Activated CD4-positive, alpha-beta T cell treated with anti-CD3 and anti-CD28 coated beads, Interleukin-10, Interleukin-2, amounts not matched to agents 100 ng/mL and 50 ng/mL, durations not matched to agents 16 hours and 8 hours (primary cell): ENCODE data around the gene ZNF543.
A peak's percentile ranks its signal among the peaks of the same experiment; 100 is the strongest.
"Not testable (repeated sequence)": the region's sequence is repeated elsewhere in the genome, so short reads cannot be mapped to it uniquely, and the experiment has no call there.

Experiments used
- DNase-seq: peaks from one replicate; pipeline ENCODE4 v3.0.0-alpha.2; 2020

The ZNF543 gene

DNA sequence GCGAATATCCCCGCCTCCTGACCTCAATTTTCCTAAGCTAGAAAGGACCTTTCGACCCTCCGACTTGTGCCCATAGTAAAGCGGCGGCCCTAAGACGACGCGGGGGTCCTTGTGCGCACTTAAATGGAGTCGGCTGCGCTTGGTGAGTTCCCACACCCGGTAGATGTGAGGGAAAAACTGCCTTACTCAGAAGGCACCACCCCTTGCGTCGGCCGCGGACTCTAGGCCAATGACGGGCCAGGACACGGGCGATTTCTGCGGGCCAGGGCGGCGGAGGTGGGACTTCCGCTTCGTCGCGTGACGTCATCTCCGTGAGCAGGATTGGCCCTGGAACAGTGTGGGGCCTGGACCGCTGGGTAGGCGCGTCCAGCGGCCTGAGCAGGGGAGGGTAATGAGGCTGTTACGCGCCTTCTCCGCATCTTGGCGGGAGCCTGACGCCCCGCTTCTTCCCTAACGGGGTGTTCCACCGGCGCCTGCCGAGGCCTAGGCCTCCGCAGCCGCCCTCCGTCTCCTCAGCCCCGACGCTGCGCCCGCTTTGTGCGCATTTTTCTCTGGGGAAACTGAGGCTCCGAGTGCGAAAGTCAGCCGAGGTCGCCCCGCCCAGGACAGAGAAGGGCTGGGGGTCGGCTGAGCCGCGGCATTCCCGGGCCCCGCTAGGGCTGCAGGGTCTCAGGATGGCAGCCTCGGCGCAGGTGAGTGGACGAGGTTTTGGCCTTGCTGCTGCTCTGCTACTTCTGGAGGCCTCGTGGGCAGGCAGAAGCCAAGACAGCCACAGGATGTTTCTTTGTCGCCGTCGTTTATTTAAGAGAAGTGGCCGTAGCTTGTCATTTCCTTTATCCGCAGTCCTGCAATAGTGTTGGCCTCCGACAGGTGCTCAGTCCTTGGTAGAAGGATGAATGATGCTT lies at the start of gene ZNF543:
ZNF543 (plus strand) TSS at position 293 of the 905 bp plus-strand sequence; CDS start at position 675, 382 bp downstream.
- peak; percentile 96 for DNase-seq

DNA sequence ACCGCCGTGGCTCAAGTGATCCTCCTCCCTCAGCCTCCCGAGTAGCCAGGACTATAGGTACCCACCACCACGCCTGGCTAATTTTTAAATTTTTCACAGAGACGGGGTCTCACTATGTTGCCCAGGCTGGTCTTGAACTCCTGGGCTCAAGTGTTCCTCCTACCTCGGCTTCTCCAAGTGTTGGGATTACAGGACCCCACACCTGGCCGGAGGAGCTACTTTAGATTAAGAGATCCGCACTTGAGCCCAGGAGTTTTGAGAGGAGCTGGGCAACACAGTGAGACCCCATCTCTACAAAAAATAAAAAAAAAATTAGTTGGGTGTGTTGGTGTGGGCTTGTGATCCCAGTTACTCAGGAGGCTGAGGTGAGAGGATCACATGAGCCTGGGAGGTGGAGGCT lies 49.0 kb upstream of the ZNF543 start:
- DNase-seq, result no peak

DNA sequence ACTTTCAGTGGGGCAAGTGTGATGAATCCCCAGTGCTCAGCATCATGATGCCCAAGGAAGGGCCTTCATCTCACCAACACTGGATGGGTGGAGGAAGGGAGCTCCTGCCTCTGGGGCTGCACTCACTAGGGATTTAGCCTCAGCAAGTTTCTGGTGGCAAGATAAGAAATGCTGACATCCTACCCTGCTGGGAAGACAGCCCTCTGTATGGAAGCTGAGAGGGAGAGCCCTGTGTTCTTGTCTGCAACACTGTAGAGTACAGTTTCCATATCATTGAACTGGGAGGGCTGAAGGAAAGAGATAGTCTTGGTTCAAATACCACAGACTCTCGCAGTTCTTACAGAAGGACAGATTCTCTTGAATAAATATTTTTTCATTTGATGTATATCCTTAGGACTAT lies 47.3 kb upstream of the ZNF543 start:
- DNase-seq, result no peak

DNA sequence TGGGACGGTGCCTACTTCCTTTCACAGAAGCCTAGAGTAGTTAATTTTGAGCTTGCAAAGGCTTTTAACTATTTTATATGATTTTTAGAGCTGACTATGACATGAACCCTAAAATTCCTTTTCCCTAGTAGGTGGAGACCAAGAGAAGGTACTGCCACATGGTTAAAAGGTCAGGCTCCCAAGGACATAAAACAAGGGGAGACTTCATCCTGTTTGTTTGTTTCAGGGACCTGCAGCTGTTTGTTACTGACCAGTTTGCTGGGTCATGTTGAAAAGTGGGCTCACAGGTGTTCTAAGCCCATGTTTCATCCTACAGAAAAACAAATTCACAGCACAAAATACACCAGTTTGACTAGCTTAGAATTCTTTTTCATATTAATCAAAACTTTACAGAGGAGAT lies 43.8 kb upstream of the ZNF543 start:
- no peak for DNase-seq

DNA sequence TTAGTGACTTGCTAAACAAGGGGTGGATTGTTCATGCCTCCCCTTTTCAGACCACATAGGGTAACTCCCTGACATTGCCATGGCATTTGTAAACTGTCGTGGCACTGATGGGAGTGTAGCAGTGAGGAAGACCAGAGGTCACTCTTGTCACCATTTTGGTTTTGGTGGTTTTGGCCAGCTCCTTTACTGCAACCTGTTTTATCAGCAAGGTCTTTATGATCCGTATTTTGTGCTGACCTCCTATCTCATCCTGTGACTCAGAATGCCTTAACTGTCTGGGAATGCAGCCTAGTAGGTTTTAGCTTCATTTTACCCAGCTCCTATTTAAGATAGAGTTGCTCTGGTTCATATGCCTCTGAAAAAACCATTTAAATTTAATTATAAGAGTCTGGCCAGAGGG lies 41.8 kb upstream of the ZNF543 start:
- DNase-seq, result not testable (repeated sequence)

DNA sequence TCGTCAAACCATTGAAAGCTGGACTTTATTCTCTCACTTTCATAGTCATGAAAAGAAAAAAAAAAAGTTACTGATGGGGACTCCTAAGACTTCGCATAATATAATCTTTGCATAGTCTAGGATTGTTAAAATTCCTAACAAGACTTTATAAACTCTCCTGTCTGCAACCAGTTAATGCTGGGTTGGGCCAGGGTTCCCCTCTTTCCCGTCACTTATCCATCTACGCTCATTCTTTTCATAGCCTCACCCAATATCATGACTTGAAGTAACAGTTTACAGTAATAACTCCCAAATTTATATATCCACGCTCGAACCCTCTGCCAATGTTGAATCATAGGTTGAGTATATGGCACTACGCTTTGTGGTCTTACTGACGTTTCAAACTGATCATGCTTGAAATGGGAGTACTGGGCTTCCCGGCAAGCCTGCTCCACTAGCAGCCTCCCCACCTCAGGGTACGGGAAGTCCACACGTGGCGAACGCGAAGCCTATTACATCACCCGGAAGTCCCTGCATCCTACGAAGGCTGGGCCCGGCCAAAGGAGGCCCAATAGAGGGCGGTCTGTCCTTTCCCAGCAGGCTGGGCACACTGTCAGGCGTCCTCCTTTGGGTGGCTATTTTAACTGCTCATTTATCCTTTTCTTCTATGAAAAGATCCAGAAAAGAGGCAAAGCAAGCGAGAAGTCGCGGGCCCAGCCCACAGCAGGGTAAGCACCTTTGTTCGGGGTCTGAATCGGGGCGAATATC lies 40.7 kb upstream of the ZNF543 start:
- DNase-seq, result peak; percentile 94

DNA sequence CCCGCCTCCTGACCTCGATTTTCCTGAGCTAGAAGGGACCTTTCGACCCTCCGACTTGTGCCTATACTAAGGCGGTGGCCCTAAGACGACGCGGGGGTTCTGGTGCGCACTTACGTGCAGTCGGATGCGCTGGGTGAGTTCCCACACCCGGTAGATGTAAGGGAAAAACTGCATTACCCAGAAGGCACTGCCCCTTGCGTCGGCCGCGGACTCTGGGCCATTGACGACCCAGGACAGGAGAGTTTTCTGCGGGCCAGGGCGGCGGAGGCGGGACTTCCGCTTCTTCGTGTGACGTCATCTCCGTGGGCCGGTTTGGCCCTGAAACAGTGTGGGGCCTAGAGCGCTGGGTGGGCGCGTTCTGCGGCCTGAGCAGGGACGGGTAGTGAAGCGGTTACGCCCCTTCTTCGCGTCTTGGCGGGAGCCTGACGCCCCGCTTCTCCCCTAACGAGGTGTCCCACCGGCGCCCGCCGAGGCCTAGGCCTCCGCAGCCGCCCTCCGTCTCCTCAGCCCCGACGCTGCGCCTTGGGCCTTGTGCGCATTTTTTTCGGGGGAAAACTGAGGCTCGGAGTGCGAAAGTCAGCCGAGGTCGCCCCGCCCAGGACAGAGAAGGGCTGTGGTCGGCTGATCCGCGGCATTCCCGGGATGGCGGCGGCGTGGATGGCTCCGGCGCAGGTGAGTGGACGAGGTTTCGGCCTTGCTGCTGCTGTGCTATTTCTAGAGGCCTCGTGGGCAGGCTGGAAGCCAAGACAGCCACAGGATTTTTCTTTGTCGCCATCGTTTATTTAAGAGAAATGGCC lies 39.9 kb upstream of the ZNF543 start, which contains the start of gene ZNF460:
ZNF460 (plus strand) TSS at position 321 of the 797 bp plus-strand sequence; CDS start at position 643, 322 bp downstream.
- DNase-seq, result peak; percentile 98

DNA sequence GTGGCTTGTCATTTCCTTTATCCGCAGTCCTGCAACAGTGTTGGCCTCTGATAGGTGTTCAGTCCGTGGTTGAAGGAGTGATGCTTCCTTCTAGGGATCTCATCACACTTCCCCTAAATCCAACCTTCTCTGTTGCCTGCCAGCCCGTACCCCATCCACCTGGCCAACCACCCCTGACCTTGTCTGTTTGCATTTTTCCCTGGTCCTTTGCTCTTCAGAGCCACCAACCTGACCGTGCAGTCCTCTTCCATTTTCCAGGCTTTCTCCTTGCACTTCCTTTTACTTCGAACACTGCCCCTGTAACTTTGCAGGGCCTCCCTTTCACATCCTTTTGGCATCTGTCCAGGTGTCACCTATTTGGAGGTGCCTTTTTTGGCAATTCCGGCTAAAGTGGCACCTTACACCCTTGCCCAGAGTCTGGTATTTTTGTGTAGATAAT lies 39.3 kb upstream of the ZNF543 start:
- peak; percentile 34 for DNase-seq

- DNase-seq, result peak; percentile 47
These were observed 38.1 kb upstream of the ZNF543 start for GRCh38 chr19:57282011-57282643.

DNA sequence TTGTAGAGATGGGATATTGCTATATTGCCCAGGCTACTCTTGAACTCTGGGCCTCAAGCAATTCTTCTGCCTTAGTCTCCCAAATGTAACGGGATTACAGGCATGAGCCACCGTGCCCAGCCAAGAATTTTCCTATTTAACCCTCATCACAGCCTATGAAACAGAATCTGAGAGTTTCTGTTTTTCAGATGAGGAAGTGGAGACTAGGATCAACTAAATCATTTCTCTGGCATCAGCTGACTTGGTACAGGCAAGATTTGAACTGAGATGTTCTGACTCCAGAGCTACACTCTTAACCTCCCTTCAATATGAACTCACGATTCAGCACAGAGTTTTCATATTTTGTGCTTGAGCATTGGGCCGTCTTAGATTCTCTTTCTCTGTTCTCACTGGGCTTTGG lies 31.9 kb upstream of the ZNF543 start:
- DNase-seq, result no peak

- DNase-seq, result no peak
These were observed 29.3 kb upstream of the ZNF543 start for GRCh38 chr19:57290970-57291369.

- DNase-seq, result no peak
These were observed 27.7 kb upstream of the ZNF543 start for GRCh38 chr19:57292547-57292946.

GRCh38 chr19:57293719-57294118 lies 26.6 kb upstream of the ZNF543 start:
- no peak for DNase-seq

DNA sequence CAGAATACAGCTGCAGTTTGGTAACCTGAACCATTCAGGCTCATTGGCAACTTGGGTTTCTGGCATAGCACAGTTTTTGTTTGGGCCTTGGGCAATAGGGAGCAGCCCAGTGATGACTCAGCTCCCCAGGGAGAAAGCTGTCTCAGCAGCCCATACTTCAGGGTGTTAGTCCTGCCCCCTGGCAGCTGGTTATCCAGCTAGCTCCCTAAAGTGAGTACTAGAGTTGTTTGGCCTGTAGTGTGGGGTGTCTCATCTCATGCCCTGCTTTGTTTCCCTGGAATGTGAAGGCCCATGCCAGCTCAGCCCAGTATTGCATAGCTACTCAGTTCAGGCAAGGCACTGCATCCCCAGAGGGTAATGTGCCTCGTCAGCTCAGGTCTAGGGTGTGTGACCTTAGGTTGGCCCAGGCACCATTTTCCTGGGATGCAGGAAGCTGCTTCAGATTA lies 18.2 kb upstream of the ZNF543 start:
- DNase-seq, result no peak

DNA sequence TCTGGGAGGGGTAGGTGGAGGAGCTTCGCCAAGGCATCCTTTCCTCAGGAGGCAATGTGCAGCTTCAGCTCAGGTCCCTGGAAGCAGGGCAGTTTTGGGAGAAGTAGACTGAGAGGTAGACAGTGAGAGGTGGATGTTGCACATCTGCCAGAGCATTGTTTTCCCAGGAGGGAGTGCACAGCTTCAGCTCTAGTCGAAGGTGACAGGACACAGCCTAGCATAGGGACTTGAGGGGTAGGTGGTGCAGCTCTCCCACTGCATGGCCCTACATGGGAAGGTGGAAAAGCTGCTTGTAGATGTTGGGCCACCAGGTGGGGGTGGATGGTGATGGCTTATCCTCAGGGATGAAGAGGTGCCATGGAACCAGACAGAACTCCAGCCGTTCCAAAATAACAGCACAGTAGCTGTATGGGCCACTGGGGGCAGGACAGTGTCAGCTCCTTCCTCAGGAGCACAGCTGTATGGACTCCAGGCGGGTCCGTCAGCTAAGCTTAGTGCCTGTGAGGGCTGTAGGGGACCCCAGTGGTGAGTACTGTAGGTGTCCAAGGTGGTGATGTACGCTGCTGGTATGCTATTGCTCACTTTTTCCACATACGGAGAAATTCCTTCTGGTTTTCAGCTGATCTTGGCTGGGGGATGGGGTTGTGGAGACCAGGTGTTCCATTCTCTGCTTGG lies 17.4 kb upstream of the ZNF543 start:
- DNase-seq, result no peak

- no peak for DNase-seq
These were observed 15.2 kb upstream of the ZNF543 start for GRCh38 chr19:57305056-57305455.

DNA sequence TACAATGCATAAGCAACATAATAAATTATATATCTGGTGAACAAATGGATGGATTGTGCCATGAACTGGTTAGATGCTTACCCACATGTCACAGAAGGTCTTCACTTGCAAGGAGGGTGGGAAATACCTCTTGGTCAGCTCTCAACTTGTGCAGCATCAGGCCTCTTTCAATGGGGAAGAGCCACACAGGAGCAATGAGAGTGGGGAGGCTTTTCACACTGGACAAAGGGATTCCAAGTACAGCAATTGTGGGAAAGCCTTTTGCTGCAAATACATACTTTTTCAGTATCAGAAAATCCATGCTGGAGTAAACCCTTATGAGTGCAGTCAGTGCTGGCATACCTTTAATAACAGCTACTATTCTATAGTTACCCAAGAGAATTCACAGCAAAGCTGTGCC lies 11.8 kb upstream of the ZNF543 start:
- DNase-seq, result no peak

DNA sequence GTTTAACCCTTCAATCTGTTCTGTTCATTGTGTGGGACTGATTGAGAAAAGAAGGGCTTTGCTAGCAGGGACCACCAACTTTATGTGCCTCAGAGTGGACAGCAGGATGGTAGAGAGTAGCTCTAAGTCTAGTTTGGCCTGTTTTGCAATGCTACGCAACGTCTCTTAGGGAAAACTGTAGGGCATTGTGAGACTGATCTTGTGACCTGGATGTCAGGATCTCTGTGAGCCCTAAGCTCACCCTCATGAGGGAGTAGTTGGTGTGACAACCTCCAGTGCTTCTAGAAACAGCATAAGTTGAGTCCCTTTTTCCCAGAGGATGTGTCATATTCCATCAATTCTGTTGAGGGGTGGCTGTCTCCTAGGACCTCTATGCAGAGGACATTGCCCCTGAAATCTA lies 9.5 kb upstream of the ZNF543 start:
- no peak for DNase-seq

DNA sequence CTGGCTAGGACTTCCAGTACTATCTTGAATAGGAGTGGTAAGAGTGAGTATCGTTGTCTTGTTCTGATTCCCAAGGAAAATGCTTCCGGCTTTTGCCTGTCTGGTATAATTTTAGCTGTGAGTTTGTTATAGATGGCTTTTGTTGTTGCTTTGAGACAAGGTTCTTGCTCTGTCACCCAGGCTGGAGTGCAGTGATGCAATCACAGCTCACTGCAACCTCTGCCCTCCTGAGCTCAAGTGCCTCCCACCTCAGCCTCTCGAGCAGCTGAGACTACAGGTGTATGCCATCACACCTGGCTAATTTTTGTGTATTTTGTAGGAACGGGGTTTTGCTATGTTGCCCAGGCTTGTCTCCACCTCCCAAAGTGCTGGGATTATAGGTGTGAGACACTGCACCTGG lies 6.1 kb upstream of the ZNF543 start:
- no peak for DNase-seq

GRCh38 chr19:57317503-57317902 lies 2.8 kb upstream of the ZNF543 start:
- DNase-seq, result no peak

DNA sequence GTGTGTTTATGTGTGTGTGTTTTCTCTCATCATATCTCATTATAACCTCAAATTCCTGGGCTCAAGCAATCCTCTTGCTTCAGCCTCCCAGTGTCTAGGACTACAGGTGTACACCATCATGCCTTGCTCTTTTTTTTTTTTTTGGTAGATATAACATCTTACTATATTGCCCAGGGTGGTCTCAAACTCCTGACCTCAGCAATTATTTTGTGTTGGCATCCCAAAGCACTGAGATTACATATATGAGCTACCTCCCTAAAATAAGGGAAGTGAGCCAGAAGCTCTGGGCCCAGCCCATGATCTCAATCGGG lies 448 bp upstream of the ZNF543 start:
- DNase-seq, result no peak

DNA sequence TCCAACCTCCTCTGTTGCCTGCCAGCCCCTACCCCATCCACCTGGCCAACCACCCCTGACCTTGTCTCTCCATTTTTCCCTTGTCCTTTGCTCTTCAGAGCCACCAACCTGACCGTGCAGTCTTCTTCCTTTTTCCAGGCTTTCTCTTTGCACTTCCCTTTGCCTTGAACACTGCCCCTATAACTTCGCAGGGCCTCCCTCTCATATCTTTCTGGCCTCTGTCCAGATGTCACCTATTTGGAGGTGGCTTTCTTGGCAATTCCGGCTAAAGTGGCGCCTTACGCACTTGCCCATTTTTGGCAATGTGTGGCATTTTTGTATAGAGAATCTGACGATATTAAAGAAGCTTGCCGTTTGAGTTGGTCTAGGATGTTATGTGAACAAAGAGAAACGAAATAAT lies 844 bp downstream of the ZNF543 start:
- DNase-seq, result no peak
